HuH-7.5 (cell line): ENCODE measurements around the gene DUSP22.

Experiments used
- DNase-seq: peaks from one replicate; pipeline ENCODE4 v3.0.0; 2011; ENCODE audit warnings: low spot score

DUSP22 gene

DNA sequence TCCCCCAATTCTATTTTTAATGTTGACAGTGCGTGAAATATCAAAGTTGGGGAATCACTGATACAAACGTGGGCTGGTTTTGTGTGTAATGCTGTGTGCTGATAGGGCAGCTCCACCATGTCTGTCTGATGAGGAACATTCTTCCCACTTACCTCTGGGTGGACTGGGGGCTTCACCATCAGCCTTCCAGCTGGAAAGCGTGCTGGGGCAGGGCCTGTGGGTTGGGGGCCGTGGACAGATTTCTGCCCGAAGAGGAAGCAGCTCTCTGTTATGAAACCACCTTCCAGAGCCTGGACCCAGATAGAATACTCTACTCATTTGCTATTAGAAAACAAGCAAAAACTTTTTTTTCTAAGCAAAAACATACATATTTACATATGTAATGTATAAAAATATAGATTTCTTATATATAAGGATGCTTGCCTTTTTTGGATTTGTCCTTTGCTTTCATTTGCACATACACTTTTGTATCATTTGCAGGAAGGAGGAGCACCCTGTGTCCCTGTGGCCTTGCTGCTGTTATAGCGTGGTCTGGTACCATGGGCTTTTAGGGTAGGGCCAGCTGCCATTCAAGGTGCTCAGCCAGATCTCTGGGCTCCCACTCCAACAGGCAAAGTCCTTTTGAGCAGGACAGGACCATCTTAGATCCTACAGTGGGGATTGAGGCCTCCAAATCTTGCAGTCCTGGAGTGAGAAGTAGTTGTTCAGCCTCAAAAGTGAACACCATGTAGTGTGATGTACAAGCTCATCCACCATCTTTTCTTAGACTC is 48.1 kb downstream of the DUSP22 start:
- DNase-seq, result no peak

DNA sequence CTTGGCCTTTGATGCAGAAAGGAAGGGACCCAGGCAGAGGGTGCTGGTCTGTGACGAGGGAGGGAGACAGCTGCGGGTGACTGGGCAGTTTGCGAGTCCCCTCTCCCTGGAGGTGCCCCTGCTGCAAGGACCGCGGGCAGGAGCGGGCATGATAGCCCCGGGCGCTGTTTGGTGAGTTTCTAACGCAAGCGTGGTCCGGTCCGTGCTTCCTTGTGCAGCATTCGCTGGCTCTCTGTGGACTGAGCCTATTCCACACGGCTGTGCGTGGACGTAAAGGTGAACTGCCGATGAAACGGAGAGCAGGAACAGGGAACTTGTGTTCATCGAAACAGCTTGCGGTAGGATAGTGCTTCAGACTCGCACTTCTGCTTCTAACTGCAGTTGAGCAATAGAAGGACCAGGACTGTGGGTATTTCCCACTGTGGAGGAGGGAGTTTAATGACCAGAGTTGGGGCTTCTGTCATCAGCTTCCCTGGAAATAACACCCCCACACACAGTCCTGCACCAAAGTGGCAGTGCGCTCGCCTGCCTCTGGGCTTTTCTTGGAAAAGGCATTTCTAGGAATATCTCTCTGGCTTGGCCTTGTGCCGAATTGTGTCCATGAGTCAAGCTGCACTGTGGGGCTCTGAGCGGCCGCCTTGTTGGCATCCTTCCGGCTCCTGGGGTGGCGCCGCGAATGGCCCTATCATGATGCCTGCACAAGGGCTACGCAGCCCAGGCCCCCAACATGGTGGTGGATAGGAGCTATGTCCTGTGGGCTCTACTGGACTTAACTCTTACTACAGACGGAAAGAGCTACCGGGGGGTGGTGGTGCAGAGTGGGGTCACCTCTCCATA is 48.9 kb downstream of the DUSP22 start:
- no peak for DNase-seq

DNA sequence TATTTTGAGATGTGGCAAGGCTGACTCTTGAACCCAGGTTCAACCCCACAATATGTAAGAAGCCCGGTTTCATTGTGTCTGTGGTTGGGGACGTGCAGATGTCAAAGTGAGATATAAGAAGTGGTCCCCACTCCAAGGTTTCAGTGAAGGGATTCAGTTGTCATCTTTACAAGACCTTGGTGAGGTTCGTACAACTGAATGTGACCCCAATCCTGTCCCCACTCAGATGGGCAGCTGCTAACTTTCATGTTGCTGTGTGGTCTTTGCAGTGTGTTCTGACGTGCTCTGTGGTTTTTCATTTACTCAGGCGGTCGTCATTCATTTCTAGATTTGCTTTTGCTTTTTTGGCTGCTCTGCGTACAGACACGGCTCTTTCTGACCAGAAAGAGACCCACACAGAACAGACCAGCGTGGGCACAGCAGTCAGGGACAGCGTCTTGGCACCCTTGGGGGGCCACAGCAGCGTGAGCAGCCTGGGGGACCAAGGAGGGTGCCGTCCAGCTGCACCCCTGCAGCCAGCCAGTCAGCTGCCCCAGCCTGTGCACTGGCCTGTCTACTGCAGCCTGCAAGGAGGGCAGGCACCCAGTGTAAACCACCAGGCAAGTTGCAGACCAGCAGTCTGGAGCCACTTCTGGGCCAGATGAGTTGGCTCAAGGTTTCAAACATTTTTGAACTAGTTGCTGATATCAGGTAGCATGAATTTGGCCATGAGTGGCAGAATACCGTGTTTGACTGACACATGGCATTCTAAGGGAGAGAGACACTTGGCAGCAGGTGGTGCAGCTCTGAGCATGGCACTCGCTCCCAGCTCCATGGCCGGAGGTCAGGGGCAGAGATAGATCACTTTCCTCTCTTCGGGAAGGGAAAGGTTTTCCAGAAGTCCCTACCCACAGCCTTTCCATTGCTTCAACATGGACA is 49.9 kb downstream of the DUSP22 start:
- DNase-seq, result no peak

- DNase-seq, result no peak
Observed at GRCh38 chr6:342832-343179, 50.5 kb downstream of the DUSP22 start.

DNA sequence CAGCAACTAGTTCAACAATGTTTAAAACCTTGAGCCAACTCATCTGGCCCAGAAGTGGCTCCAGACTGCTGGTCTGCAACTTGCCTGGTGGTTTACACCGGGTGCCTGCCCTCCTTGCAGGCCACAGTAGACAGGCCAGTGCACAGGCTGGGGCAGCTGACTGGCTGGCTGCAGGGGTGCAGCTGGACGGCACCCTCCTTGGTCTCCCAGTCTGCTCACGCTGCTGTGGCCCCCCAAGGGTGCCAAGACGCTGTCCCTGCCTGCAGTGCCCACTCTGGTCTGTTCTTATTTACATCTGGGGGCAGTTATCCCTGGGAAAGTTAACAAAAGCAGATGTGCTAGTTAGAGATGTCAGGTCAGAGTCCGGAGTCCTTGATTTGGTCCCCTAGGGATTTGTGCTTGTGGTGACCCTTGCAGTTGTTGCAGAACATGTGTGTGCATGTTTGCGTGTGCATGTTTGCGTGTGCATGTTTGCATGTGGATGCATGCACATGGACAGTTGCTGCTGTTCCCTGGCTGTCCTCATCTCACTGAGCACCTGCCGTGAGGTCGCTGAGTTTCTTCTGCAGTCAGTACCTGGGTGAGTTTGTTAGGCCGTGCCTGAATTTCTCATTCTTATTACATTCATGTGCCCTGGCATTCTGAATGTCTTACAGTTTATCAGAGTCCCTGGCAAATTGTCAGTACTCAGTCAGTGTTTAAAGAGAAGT is 51.1 kb downstream of the DUSP22 start:
- DNase-seq, result no peak

- DNase-seq, result no peak
Observed at GRCh38 chr6:343960-344815, 51.9 kb downstream of the DUSP22 start.

- DNase-seq, result no peak
Observed at GRCh38 chr6:344816-345340, 52.6 kb downstream of the DUSP22 start.

- no peak for DNase-seq
Observed at GRCh38 chr6:345747-346385, 53.6 kb downstream of the DUSP22 start.

- DNase-seq, result no peak
Observed at GRCh38 chr6:346386-347030, 54.2 kb downstream of the DUSP22 start.

- DNase-seq, result no peak
Observed at GRCh38 chr6:347232-347631, 54.9 kb downstream of the DUSP22 start.

DNA sequence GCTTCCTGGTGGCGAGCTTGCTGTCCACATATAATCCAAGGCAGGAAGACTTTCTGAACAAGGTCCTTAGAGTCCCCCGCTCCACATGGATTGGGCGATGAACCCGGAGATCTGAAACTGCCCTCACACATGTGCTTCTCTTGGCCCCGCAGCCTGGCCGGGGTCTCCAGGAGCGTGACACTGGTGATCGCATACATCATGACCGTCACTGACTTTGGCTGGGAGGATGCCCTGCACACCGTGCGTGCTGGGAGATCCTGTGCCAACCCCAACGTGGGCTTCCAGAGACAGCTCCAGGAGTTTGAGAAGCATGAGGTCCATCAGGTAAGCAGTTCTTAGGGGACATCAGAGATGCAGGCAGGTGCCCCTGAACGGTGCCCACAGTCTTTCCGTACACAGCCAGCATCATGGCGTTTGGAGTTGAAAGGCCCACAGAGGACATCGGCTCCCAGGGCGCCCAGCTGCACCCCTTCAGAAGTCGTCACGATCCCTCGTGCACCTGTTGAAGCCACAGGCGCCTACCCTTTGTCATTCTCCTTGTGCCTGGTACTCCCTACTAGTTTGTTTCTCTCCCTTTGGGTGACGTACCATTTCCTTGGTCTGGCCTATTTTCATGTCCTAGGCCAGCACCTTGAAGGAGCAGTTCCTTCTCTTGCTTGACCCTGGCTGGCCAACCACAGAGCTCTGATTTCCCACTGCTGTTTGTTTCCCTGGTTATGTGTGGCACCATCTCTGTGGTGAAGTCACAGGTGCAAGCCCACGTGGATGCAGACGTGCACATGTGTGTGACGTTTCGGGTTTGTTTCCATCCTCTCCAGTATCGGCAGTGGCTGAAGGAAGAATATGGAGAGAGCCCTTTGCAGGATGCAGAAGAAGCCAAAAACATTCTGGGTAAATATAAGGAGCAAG is 55.9 kb downstream of the DUSP22 start:
- no peak for DNase-seq

GRCh38 chr6:348860-349396 is 56.6 kb downstream of the DUSP22 start:
- no peak for DNase-seq

GRCh38 chr6:349491-349921 is 57.2 kb downstream of the DUSP22 start:
- DNase-seq, result no peak

- no peak for DNase-seq
Observed at GRCh38 chr6:350371-350770, 58.1 kb downstream of the DUSP22 start.

DNA sequence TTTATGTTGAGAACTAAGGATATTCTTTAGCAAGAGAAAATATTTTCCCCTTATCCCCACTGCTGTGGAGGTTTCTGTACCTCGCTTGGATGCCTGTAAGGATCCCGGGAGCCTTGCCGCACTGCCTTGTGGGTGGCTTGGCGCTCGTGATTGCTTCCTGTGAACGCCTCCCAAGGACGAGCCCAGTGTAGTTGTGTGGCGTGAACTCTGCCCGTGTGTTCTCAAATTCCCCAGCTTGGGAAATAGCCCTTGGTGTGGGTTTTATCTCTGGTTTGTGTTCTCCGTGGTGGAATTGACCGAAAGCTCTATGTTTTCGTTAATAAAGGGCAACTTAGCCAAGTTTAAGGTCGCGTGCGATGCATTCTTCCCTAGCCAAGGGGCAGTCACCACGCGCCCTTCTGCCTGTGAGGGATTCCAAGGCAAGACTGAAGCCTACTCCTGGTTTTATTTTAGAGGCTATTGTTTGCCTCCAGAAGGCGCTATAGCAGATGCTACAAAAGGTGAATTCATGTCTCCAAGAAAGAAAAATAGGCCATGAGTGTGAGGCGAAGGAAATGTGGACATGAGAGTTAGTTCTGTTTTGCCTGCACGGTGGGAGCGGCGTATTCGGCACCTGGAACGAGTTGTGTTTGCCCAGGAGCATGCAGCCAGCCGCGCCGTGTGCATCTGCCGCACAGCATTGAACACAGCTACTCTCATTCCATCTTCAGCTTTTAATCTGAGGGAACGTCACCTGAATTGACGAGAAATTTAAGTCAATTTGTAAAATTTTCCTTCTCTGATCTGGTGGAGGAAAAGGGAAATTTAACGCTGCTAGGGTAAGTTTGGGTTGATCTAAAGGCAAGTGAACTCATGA is 59.0 kb downstream of the DUSP22 start:
- no peak for DNase-seq

GRCh38 chr6:351867-352289 is 59.6 kb downstream of the DUSP22 start:
- no peak for DNase-seq

GRCh38 chr6:352474-352873 is 60.2 kb downstream of the DUSP22 start:
- DNase-seq, result no peak
